ENCODE measurements around the gene CDK11B.

DNA sequence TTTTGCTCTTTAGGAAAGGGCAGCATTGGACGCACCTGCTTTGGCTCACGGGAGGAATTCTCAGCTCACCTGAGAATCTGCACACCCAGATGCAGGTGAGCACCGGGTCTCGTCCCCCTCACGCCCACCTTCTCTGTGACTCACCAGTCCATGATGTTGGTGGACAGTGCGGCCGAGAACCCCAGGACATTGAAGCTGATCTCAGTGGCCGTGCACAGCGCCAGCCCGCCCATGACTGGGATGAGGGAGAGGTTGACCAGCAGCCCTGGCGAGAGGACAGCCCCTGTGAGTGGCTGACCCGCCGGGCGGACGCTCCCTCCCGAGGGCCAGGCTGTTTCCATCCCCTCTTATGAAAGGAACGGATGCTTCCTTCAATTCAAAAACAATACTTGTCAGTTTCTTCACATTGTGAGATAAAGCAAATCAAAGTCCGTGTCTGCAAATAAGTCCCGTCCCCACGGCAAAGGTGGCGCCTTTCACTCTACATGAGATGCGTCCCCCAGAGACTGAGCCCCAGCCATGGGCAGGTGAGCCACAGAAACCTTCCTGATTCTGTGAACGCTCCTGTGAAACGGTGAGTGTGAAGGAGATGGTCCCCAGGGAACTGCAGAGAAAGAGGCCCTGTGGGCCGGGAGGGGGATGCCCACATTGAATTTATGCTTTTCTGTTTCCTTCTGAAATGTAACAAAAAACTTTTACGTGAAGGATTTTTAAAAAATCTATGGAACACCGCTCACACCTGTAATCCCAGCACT is 12.7 kb upstream of the CDK11B start:
- TF ChIP-seq CBX5 (IDR thresholded peaks at IDR 0.05; ENCODE audit: low read depth, low read length): no peak
- no peak for TF ChIP-seq RAD21 (IDR thresholded peaks at IDR 0.05 in 1 of 2, conservative IDR thresholded peaks at IDR 0.05 in 1 of 2; ENCODE audit: low read depth in 2 of 2, low read length in 2 of 2)
- TF ChIP-seq ZNF274 (IDR thresholded peaks at IDR 0.05; ENCODE audit: borderline replicate concordance, extremely low read depth, low read length): no peak
- TF ChIP-seq SP1 (IDR thresholded peaks at IDR 0.05; ENCODE audit: low read depth, low read length): no peak
- TF ChIP-seq TAF1 (IDR thresholded peaks at IDR 0.05; ENCODE audit: low read depth, low read length): no peak
- TF ChIP-seq, protein P1, sequence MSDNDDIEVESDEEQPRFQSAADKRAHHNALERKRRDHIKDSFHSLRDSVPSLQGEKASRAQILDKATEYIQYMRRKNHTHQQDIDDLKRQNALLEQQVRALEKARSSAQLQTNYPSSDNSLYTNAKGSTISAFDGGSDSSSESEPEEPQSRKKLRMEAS (IDR thresholded peaks at IDR 0.05): no peak
- TF ChIP-seq, protein P2, sequence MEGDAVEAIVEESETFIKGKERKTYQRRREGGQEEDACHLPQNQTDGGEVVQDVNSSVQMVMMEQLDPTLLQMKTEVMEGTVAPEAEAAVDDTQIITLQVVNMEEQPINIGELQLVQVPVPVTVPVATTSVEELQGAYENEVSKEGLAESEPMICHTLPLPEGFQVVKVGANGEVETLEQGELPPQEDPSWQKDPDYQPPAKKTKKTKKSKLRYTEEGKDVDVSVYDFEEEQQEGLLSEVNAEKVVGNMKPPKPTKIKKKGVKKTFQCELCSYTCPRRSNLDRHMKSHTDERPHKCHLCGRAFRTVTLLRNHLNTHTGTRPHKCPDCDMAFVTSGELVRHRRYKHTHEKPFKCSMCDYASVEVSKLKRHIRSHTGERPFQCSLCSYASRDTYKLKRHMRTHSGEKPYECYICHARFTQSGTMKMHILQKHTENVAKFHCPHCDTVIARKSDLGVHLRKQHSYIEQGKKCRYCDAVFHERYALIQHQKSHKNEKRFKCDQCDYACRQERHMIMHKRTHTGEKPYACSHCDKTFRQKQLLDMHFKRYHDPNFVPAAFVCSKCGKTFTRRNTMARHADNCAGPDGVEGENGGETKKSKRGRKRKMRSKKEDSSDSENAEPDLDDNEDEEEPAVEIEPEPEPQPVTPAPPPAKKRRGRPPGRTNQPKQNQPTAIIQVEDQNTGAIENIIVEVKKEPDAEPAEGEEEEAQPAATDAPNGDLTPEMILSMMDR (IDR thresholded peaks at IDR 0.05; ENCODE audit: control extremely low read depth in 1 of 3, insufficient read depth in 1 of 3, low read depth in 1 of 3, low read length in 3 of 3): no peak
- no peak for TF ChIP-seq SUZ12 (IDR thresholded peaks at IDR 0.05; ENCODE audit: low read length)
- no peak for TF ChIP-seq POLR2A (IDR thresholded peaks at IDR 0.05; ENCODE audit: control extremely low read depth in 1 of 2, low read depth in 2 of 2, low read length in 2 of 2)
